H1 (cell line): ENCODE measurements around the gene MRPS6. TPM values are rescaled to one million over a fixed set of nuclear protein-coding genes. Genes with fewer than 3 reads are reported as not detected.

Source experiments
- CTCF ChIA-PET: fragments of 300-600 bp; sonication (Branson Sonifier 250); formaldehyde crosslinking; loops from one replicate; lab custom pipeline; 2021; ENCODE audit not compliant: partially characterized antibody; lab: Charles Lee
- POLR2A ChIA-PET: fragments of 300-600 bp; sonication (Branson Sonifier 250); formaldehyde crosslinking; loops from one replicate; lab custom pipeline; 2021; ENCODE audit warnings: inconsistent platforms; ENCODE audit not compliant: partially characterized antibody; lab: Charles Lee
- DNase-seq, 2 experiments: peaks; one replicate each; pipeline versions ENCODE4 v3.0.0 to v3.0.0-alpha.2; 2010 to 2022; ENCODE audit warnings: low spot score in 2 of 2, low read depth in 1 of 2, mixed read lengths in 1 of 2
- FAIRE-seq: peaks from 2 replicates; lab custom pipeline; 2011; peaks lifted over from hg19 to GRCh38; lab: Jason Lieb, UNC
- H2AFZ ChIP-seq: 2 replicates; pipeline ENCODE4 v1.8.1; 2012; ENCODE audit warnings: low read length, inconsistent platforms
- H2AK5ac ChIP-seq: 2 replicates; pipeline ENCODE4 v1.6.1; 2013; ENCODE audit warnings: low read depth, low read length
- H2BK120ac ChIP-seq: replicated peaks from 2 replicates; pipeline ENCODE3; 2013; ENCODE audit warnings: low read depth, low read length, inconsistent platforms
- H2BK12ac ChIP-seq: 2 replicates; pipeline ENCODE4 v1.6.1; 2013; ENCODE audit warnings: low read depth, low read length
- H2BK15ac ChIP-seq: 2 replicates; pipeline ENCODE4 v1.6.1; 2013; ENCODE audit warnings: low read length
- H2BK20ac ChIP-seq: 2 replicates; pipeline ENCODE4 v1.6.1; 2013; ENCODE audit warnings: low read length
- H2BK5ac ChIP-seq: 2 replicates; pipeline ENCODE4 v1.6.1; 2013; ENCODE audit warnings: low read depth, low read length
- H3K14ac ChIP-seq: 2 replicates; pipeline ENCODE4 v1.6.1; 2013; ENCODE audit warnings: inconsistent platforms; ENCODE audit not compliant: insufficient read length
- H3K18ac ChIP-seq: 2 replicates; pipeline ENCODE4 v1.6.1; 2013; ENCODE audit warnings: low read length; ENCODE audit errors: extremely low read depth
- H3K23ac ChIP-seq: 2 replicates; pipeline ENCODE4 v1.6.1; 2013; ENCODE audit warnings: inconsistent platforms; ENCODE audit not compliant: insufficient read length
- H3K23me2 ChIP-seq: 2 replicates; pipeline ENCODE4 v1.6.1; 2013; ENCODE audit warnings: low read depth, low read length
- H3K27ac ChIP-seq: 2 replicates; pipeline ENCODE4 v1.6.1; 2011; ENCODE audit warnings: low read depth, low read length, inconsistent platforms
- H3K27me3 ChIP-seq, 4 experiments: replicated peaks in 1 of 4; 1 replicate in 1 of 4; 2 replicates in 3 of 4; pipeline versions ENCODE4 v1.6.1 to v1.8.1; 2011 to 2013; ENCODE audit warnings: low read length in 3 of 4, mild to moderate bottlenecking in 3 of 4, inconsistent platforms in 2 of 4, mixed read lengths in 2 of 4, moderate library complexity in 1 of 4; ENCODE audit not compliant: control insufficient read depth in 3 of 4, insufficient read depth in 3 of 4; ENCODE audit errors: extremely low read depth in 1 of 4
- H3K36me3 ChIP-seq, 4 experiments: 2 replicates each; pipeline versions ENCODE4 v1.6.1 to v1.8.1; 2011 to 2013; ENCODE audit warnings: mild to moderate bottlenecking in 4 of 4, low read length in 3 of 4, moderate library complexity in 2 of 4, control low read depth in 1 of 4, inconsistent platforms in 1 of 4; ENCODE audit not compliant: insufficient read depth in 4 of 4, control insufficient read depth in 2 of 4
- H3K4ac ChIP-seq: replicated peaks from 2 replicates; pipeline ENCODE3; 2013; ENCODE audit warnings: low read length, low read depth, mixed read lengths, inconsistent platforms; ENCODE audit not compliant: insufficient read length
- H3K4me1 ChIP-seq, 4 experiments: replicated peaks in 1 of 4; 1 replicate in 1 of 4; 2 replicates in 3 of 4; pipeline versions ENCODE4 v1.6.1 to v1.8.1; 2011 to 2013; ENCODE audit warnings: low read length in 3 of 4, inconsistent platforms in 2 of 4, mixed read lengths in 1 of 4; ENCODE audit not compliant: insufficient read depth in 4 of 4, control insufficient read depth in 3 of 4
- H3K4me2 ChIP-seq, 2 experiments: 2 replicates each; pipeline versions ENCODE4 v1.6.1 to v1.8.1; 2011 to 2013; ENCODE audit warnings: low read depth in 2 of 2, low read length in 2 of 2, control low read depth in 1 of 2, inconsistent platforms in 1 of 2, mild to moderate bottlenecking in 1 of 2; ENCODE audit not compliant: insufficient read depth in 1 of 2
- H3K4me3 ChIP-seq, 4 experiments: fragments of 200-600, 300-600 bp in 1 of 4; sonication (generic), shearing (Covaris generic), sonication (Bioruptor Twin) in 1 of 4; 2 replicates each; pipeline versions ENCODE4 v1.5.1 to v1.8.1; 2011 to 2016; ENCODE audit warnings: low read length in 4 of 4, low read depth in 3 of 4, control low read depth in 2 of 4, inconsistent platforms in 2 of 4, mild to moderate bottlenecking in 2 of 4, mixed read lengths in 1 of 4, moderate library complexity in 1 of 4; ENCODE audit not compliant: insufficient read depth in 2 of 4; ENCODE audit errors: extremely low read depth in 1 of 4
- H3K56ac ChIP-seq: replicated peaks from 2 replicates; pipeline ENCODE3; 2013; ENCODE audit warnings: low read depth, mild to moderate bottlenecking, mixed read lengths, low read length, inconsistent platforms; ENCODE audit not compliant: insufficient read length
- H3K79me1 ChIP-seq: 2 replicates; pipeline ENCODE4 v1.6.1; 2013; ENCODE audit warnings: low read depth, low read length, control low read depth
- H3K79me2 ChIP-seq, 2 experiments: 2 replicates each; pipeline versions ENCODE4 v1.6.1 to v1.8.1; 2012 to 2013; ENCODE audit warnings: low read length in 2 of 2, mild to moderate bottlenecking in 2 of 2, inconsistent platforms in 1 of 2; ENCODE audit not compliant: insufficient read depth in 2 of 2, control insufficient read depth in 1 of 2
- H3K9ac ChIP-seq, 4 experiments: replicated peaks in 1 of 4; 1 replicate in 1 of 4; 2 replicates in 3 of 4; pipeline versions ENCODE4 v1.6.1 to v1.8.1; 2011 to 2013; ENCODE audit warnings: low read depth in 3 of 4, low read length in 3 of 4, control low read depth in 2 of 4, mild to moderate bottlenecking in 2 of 4, moderate library complexity in 2 of 4, inconsistent platforms in 1 of 4; ENCODE audit errors: extremely low read depth in 1 of 4
- H3K9me3 ChIP-seq, 2 experiments: 2 replicates each; pipeline versions ENCODE4 v1.6.1 to v1.8.1; 2012 to 2013; ENCODE audit warnings: mild to moderate bottlenecking in 2 of 2, moderate library complexity in 2 of 2, control low read depth in 1 of 2, inconsistent platforms in 1 of 2, low read depth in 1 of 2, low read length in 1 of 2, mixed read lengths in 1 of 2; ENCODE audit not compliant: insufficient read depth in 2 of 2
- H4K20me1 ChIP-seq, 2 experiments: replicated peaks in 1 of 2; 2 replicates each; pipeline versions ENCODE3 to v1.8.1; 2011 to 2013; ENCODE audit warnings: inconsistent platforms in 2 of 2, low read length in 2 of 2, mild to moderate bottlenecking in 1 of 2; ENCODE audit not compliant: insufficient read depth in 2 of 2, control insufficient read depth in 1 of 2
- H4K5ac ChIP-seq: 2 replicates; pipeline ENCODE4 v1.6.1; 2013; ENCODE audit warnings: low read length, low read depth, mixed read lengths, inconsistent platforms; ENCODE audit not compliant: insufficient read length
- H4K8ac ChIP-seq: 2 replicates; pipeline ENCODE4 v1.8.0; 2013; ENCODE audit warnings: mild to moderate bottlenecking, moderate library complexity, low read length, inconsistent platforms; ENCODE audit not compliant: insufficient read depth; ENCODE audit errors: extremely low read depth
- H4K91ac ChIP-seq: replicated peaks from 2 replicates; pipeline ENCODE3; 2013; ENCODE audit warnings: low read length, mixed read lengths, inconsistent platforms; ENCODE audit not compliant: insufficient read length
- ASH2L ChIP-seq: fragments of 200-600, 300-600 bp; sonication (generic); IDR thresholded peaks from one replicate; pipeline ENCODE4 v1.7.1; 2017; ENCODE audit warnings: low read length
- CTCF ChIP-seq, 3 experiments: IDR thresholded peaks; 1 replicate in 2 of 3; 2 replicates in 1 of 3; pipeline versions ENCODE4 v1.5.1 to v1.6.1; 2011; ENCODE audit warnings: low read length in 3 of 3, mild to moderate bottlenecking in 3 of 3, inconsistent platforms in 2 of 3, low read depth in 1 of 3, moderate library complexity in 1 of 3; ENCODE audit not compliant: insufficient read depth in 1 of 3; ENCODE audit errors: control extremely low read depth in 1 of 3
- JUND ChIP-seq: IDR thresholded peaks from 2 replicates; pipeline ENCODE4 v1.6.1; 2011; ENCODE audit warnings: mild to moderate bottlenecking, improper control_type of control experiment, low read length
- POLR2A ChIP-seq, 2 experiments: IDR thresholded peaks; 1 replicate in 1 of 2; 2 replicates in 1 of 2; pipeline ENCODE4 v1.6.1; 2011; ENCODE audit warnings: low read depth in 2 of 2, low read length in 2 of 2, mild to moderate bottlenecking in 2 of 2; ENCODE audit errors: control extremely low read depth in 1 of 2
- TEAD4 ChIP-seq: IDR thresholded peaks from 2 replicates; pipeline ENCODE4 v1.6.1; 2012; ENCODE audit warnings: low read depth, low read length, inconsistent platforms, mixed read lengths
- WGBS, 2 experiments: shearing (Covaris generic) in 1 of 2; methylation state at CpG; one replicate each; pipeline versions ENCODE4 v1.1.6 to v1.1.7; 2013 to 2015; ENCODE audit warnings: low lambda C conversion rate in 2 of 2, mixed read lengths in 2 of 2, inconsistent platforms in 1 of 2, low coverage in 1 of 2, missing lambda C conversion rate in 1 of 2; ENCODE audit not compliant: insufficient replicate concordance in 2 of 2, insufficient coverage in 1 of 2, insufficient read length in 1 of 2; ENCODE audit errors: extremely low coverage in 1 of 2, missing lambda C conversion rate in 1 of 2; 5-methylcytosine and 5-hydroxymethylcytosine counted together
- polyA plus RNA-seq, 7 experiments: library from polyadenylated mRNA; depleted of rRNA in 3 of 7; stranded (reverse) in 5 of 7; unstranded in 2 of 7; fragments of >200 nt in 5 of 7; fragments of 200-250 nt in 2 of 7; gene quantifications; 1 replicate in 5 of 7; 2 replicates in 1 of 7; 4 replicates in 1 of 7; pipeline versions ENCODE4 v1.2.1 to v1.2.3, GENCODE V29; 2011 to 2013; ENCODE audit warnings: missing spikeins in 2 of 7, mixed read lengths in 2 of 7
- total RNA-seq: library from RNA; stranded (reverse); fragmentation: NEBNext Ultra II Directional; extraction: Animal tissue kit (Norgen Biotek cat#: 25700); gene quantifications from 2 replicates; pipeline ENCODE4 v1.2.1, GENCODE V29; 2021

MRPS6 gene
- total and polyA plus RNA-seq, 2 of the 8 experiments (the other 6 are each of a cell fraction or from before 2014, with no cell fraction given): 62.7 to 156 TPM

DNA sequence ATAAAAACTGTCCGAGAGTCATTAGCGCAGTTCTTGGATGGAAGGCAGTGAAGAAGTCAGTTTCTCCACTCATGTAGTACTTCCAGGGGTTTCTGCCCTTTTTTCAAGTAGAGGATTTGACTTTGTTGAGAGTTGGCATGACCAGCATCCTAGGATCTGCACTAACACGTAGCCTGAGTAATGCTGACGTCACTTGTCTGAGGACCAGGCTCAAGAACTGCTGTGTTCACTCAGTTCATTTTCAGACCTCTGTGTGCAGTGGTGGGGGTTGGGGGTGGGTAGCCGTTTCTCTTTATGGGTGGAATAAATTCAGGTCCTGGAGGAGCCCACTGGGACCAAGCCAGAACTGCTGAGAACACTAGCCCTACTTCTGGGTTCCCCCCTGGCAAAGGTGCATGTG, 53.3 kb downstream of the MRPS6 start:
- Histone ChIP-seq H3K14ac (no peak overlapping the region), H4K91ac (no peak overlapping the region), H2AFZ (no peak overlapping the region), H3K27ac (no peak overlapping the region), H3K4me3 (no peak overlapping the region), H3K9me3 (no peaks in the 10 kb centered on the region), H3K23me2 (no peaks in the 10 kb centered on the region), H3K4ac (no peak overlapping the region), H2AK5ac (no peak overlapping the region), H3K27me3 (no peaks in the 10 kb centered on the region), H3K56ac (no peak overlapping the region), H2BK20ac (no peak overlapping the region), H3K4me2 (no peak overlapping the region), H3K9ac (no peak overlapping the region), H4K8ac (no peak overlapping the region), H4K20me1 (peaks cover 0 to 8% of the 10 kb centered on the region in 2 experiments), H3K79me2 (peaks cover 2 to 67% of the 10 kb centered on the region in 2 experiments), H3K36me3 (peaks cover 0 to 21% (median 4%) of the 10 kb centered on the region in 4 experiments; a peak in 4 of 8 replicates), H3K18ac (no peak overlapping the region), H2BK5ac (no peak overlapping the region), H2BK120ac (no peak overlapping the region), H3K23ac (no peak overlapping the region), H2BK15ac (no peak overlapping the region), H3K4me1 (peaks cover 12 to 32% (median 30%) of the 10 kb centered on the region in 4 experiments), H4K5ac (no peak overlapping the region), H2BK12ac (no peak overlapping the region), H3K79me1 (peaks cover 14% of the 10 kb centered on the region)
- DNase-seq (no peak), FAIRE-seq (no peak)
- ChIA-PET CTCF (no interaction called here), POLR2A (no interaction called here)
- WGBS, 2 experiments: 86% methylated on average over 5 of the region's 5 CpGs; no CpG with 5 or more reads in 1 of the 2 experiments
- TF ChIP-seq TEAD4: no peak
- TF ChIP-seq CTCF (IDR thresholded peaks at IDR 0.05; ENCODE audit: control extremely low read depth in 1 of 3, insufficient read depth in 1 of 3, low read depth in 1 of 3, low read length in 3 of 3): no peak
- TF ChIP-seq POLR2A (IDR thresholded peaks at IDR 0.05; ENCODE audit: control extremely low read depth in 1 of 2, low read depth in 2 of 2, low read length in 2 of 2): no peak
- TF ChIP-seq ASH2L: no peak
- no peak for TF ChIP-seq JUND
